Nephron progenitor cell (in vitro differentiated cells): ENCODE results near the gene CFAP46.
A peak's percentile ranks its signal among the peaks of the same experiment; 100 is the strongest.
"Not testable (repeated sequence)": the region's sequence is repeated elsewhere in the genome, so short reads cannot be mapped to it uniquely, and the experiment has no call there.

ENCODE experiments used
- DNase-seq: peaks from one replicate; pipeline ENCODE4 v3.0.0; 2021
- H3K27ac Mint-ChIP-seq: 2 replicates; pipeline ENCODE4 v1.8.0; 2021; ENCODE audit warnings: mild to moderate bottlenecking, moderate library complexity, mixed read lengths
- H3K27me3 Mint-ChIP-seq: 2 replicates; pipeline ENCODE4 v1.8.0; 2021; ENCODE audit warnings: mild to moderate bottlenecking, low read depth, mixed read lengths; ENCODE audit not compliant: poor library complexity
- H3K36me3 Mint-ChIP-seq: 2 replicates; pipeline ENCODE4 v1.8.0; 2021; ENCODE audit warnings: low read depth, mixed read lengths
- H3K4me1 Mint-ChIP-seq: 2 replicates; pipeline ENCODE4 v1.8.0; 2021; ENCODE audit warnings: mixed read lengths
- H3K4me3 Mint-ChIP-seq: 2 replicates; pipeline ENCODE4 v1.8.0; 2021; ENCODE audit warnings: mild to moderate bottlenecking, moderate library complexity, mixed read lengths
- H3K9me3 Mint-ChIP-seq: 2 replicates; pipeline ENCODE4 v1.8.0; 2021; ENCODE audit warnings: mild to moderate bottlenecking, moderate library complexity, mixed read lengths
- TF ChIP-seq, protein P1 (sequence below): fragments of 200-600 bp; sonication (generic); IDR thresholded peaks from 2 replicates; pipeline ENCODE4 v1.5.0; 2021; ENCODE audit warnings: antibody characterized with exemption

Gene CFAP46

GRCh38 chr10:132826524-132827422 lies 115.6 kb downstream of the CFAP46 start:
- peaks cover 32% of the 10 kb centered on the region for H3K27me3 Mint-ChIP-seq
- no peak overlapping the region for H3K4me3 Mint-ChIP-seq
- no peak overlapping the region for H3K27ac Mint-ChIP-seq
- TF ChIP-seq, protein P1, sequence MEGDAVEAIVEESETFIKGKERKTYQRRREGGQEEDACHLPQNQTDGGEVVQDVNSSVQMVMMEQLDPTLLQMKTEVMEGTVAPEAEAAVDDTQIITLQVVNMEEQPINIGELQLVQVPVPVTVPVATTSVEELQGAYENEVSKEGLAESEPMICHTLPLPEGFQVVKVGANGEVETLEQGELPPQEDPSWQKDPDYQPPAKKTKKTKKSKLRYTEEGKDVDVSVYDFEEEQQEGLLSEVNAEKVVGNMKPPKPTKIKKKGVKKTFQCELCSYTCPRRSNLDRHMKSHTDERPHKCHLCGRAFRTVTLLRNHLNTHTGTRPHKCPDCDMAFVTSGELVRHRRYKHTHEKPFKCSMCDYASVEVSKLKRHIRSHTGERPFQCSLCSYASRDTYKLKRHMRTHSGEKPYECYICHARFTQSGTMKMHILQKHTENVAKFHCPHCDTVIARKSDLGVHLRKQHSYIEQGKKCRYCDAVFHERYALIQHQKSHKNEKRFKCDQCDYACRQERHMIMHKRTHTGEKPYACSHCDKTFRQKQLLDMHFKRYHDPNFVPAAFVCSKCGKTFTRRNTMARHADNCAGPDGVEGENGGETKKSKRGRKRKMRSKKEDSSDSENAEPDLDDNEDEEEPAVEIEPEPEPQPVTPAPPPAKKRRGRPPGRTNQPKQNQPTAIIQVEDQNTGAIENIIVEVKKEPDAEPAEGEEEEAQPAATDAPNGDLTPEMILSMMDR = no peak
- no peaks in the 10 kb centered on the region for H3K4me1 Mint-ChIP-seq
- peaks cover 7% of the 10 kb centered on the region for H3K36me3 Mint-ChIP-seq
- no peak for DNase-seq
- peaks cover 32% of the 10 kb centered on the region for H3K9me3 Mint-ChIP-seq

DNA sequence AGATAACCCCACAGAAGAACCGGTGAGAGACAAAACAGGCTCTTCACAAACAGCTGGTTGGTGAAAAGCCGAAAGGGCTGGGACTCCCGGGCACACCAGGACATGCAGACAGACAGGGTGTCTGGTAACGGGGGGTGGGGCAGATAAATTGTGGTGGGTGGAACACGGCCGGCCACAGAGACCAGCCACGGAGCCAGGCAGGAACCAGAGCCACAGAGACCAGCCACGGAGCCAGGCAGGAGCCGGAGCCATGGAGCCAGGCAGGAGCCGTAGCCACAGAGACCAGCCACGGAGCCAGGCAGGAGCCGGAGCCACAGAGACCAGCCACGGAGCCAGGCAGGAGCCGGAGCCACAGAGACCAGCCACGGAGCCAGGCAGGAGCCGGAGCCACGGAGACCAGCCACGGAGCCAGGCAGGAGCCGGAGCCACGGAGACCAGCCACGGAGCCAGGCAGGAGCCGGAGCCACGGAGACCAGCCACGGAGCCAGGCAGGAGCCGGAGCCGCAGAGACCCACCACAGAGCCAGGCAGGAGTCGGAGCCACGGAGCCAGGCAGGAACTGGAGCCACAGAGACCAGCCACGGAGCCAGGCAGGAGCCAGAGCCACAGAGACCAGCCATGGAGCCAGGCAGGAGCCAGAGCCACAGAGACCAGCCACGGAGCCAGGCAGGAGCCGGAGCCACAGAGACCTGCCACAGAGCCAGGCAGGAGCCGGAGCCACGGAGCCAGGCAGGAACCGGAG lies 116.4 kb downstream of the CFAP46 start:
- H3K36me3 Mint-ChIP-seq, H3K4me1 Mint-ChIP-seq, H3K27ac Mint-ChIP-seq, DNase-seq, H3K4me3 Mint-ChIP-seq: not testable (repeated sequence)
- Mint-ChIP-seq H3K9me3 (peaks cover 32% of the 10 kb centered on the region), H3K27me3 (peaks cover 23% of the 10 kb centered on the region)

DNA sequence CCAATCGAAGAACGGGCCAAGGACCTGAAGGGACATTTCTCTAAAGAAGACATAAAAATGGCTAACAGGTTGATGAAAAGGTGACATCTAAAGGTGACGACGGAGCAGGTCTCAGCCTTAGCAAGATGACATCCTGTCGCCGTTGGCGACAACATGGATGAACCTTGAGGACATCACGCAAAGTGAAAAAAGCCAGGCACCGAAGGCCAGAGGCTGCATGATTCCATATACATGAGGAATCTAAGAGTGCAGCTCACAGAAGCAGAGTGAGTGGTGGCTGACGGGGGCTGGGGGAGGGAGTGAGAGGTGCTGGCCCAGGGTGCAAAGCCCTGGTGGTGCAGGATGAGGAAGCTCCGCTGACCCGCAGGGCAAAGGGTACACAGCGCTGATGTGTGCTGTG lies 122.3 kb downstream of the CFAP46 start:
- TF ChIP-seq, protein P1 = no peak
- H3K27me3 Mint-ChIP-seq = peaks cover 30% of the 10 kb centered on the region
- no peak overlapping the region for H3K4me3 Mint-ChIP-seq
- H3K36me3 Mint-ChIP-seq = peaks cover 9% of the 10 kb centered on the region
- peaks cover 9% of the 10 kb centered on the region for H3K4me1 Mint-ChIP-seq
- no peak for DNase-seq
- peaks cover 15% of the 10 kb centered on the region for H3K9me3 Mint-ChIP-seq
- no peak overlapping the region for H3K27ac Mint-ChIP-seq

- no peak for DNase-seq
Measured at GRCh38 chr10:132817701-132818211, 124.6 kb downstream of the CFAP46 start.

GRCh38 chr10:132816718-132817117 lies 125.7 kb downstream of the CFAP46 start:
- no peak for DNase-seq
- H3K9me3 Mint-ChIP-seq = peaks cover 15% of the 10 kb centered on the region
- no peak overlapping the region for H3K4me3 Mint-ChIP-seq
- TF ChIP-seq, protein P1 = no peak
- peaks cover 9% of the 10 kb centered on the region for H3K36me3 Mint-ChIP-seq
- H3K27ac Mint-ChIP-seq = peak overlapping the region; percentile 64
- H3K27me3 Mint-ChIP-seq = peaks cover 37% of the 10 kb centered on the region
- peaks cover 9% of the 10 kb centered on the region for H3K4me1 Mint-ChIP-seq

More at GRCh38 chr10:132817701-132818211, 124.6 kb downstream of the CFAP46 start:
- TF ChIP-seq, protein P1 = no peak
- Mint-ChIP-seq H3K4me3 (no peak overlapping the region), H3K36me3 (peaks cover 9% of the 10 kb centered on the region), H3K9me3 (peaks cover 15% of the 10 kb centered on the region), H3K27ac (no peak overlapping the region), H3K27me3 (peaks cover 37% of the 10 kb centered on the region), H3K4me1 (peaks cover 9% of the 10 kb centered on the region)

- Mint-ChIP-seq H3K4me1 (peaks cover 13% of the 10 kb centered on the region), H3K4me3 (no peak overlapping the region), H3K9me3 (peaks cover 15% of the 10 kb centered on the region), H3K27ac (no peak overlapping the region), H3K27me3 (peaks cover 37% of the 10 kb centered on the region), H3K36me3 (peaks cover 9% of the 10 kb centered on the region)
- TF ChIP-seq, protein P1 = no peak
- no peak for DNase-seq
Measured at GRCh38 chr10:132815168-132815857, 127.1 kb downstream of the CFAP46 start.
